Stimulated activated CD4-positive, alpha-beta T cell treated with anti-CD3 and anti-CD28 coated beads, Interleukin-1b, Interleukin-23, amount 100 ng/mL, for 1 hour (primary cell): ENCODE results near the gene RUFY3.
A peak's percentile ranks its signal among the peaks of the same experiment; 100 is the strongest.

Source experiments
- DNase-seq, 2 donors: peaks; one replicate each; pipeline ENCODE4 v3.0.0-alpha.2; 2020; ENCODE audit warnings: low read depth in 2 of 2

RUFY3 gene

GRCh38 chr4:70772929-70773555 is 51.3 kb downstream of the RUFY3 start:
- no peak for DNase-seq

DNA sequence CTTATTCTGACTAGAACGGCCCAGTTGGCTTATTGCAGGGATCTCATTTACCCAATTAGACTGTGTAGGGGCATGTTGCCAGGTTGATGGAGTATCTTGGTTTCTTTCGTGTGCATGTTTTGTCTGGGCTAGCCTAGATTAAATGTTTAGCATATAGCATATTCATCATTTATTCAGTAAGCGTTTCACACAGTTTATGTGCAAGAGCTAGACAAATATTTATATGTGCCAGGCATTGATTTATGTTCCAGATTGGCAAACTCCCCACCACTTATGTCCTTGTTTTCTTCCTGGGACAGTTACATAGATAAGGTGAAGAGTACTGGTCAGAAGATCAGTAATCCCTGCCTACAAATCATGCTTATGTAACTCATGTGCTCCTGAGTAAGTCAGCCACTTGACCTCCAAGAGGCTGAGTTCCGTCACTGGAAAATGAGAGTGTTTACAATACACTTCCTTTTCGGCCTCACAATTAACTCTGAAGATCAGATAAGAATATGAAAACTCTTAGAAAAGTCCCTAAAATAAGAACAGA is 57.2 kb downstream of the RUFY3 start:
- DNase-seq: no peak

- no peak for DNase-seq
Observed at GRCh38 chr4:70783096-70783495, 61.3 kb downstream of the RUFY3 start.

- no peak for DNase-seq
Observed at GRCh38 chr4:70787496-70787895, 65.7 kb downstream of the RUFY3 start.

DNA sequence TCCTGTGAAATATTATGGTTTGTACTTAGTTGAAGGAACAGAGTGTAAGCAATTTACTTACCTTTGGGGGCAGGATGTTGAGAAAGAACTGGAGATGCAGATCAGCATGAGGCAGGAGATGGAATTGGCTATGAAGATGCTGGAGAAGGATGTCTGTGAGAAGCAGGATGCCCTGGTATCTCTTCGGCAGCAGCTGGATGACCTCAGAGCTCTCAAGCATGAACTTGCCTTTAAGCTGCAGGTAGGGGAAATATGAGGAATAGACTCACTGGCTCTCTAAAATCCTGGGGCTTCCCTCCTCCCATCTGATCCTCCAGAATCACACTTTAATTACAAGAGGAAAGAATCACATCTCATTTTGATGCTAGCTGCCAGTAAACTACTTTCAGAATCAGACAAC is 67.0 kb downstream of the RUFY3 start:
- DNase-seq: no peak

- DNase-seq: no peak
Observed at GRCh38 chr4:70793626-70794025, 71.9 kb downstream of the RUFY3 start.

- DNase-seq: no peak
Observed at GRCh38 chr4:70801265-70801809, 79.6 kb downstream of the RUFY3 start.

GRCh38 chr4:70802928-70803580 is 81.3 kb downstream of the RUFY3 start:
- DNase-seq: no peak

DNA sequence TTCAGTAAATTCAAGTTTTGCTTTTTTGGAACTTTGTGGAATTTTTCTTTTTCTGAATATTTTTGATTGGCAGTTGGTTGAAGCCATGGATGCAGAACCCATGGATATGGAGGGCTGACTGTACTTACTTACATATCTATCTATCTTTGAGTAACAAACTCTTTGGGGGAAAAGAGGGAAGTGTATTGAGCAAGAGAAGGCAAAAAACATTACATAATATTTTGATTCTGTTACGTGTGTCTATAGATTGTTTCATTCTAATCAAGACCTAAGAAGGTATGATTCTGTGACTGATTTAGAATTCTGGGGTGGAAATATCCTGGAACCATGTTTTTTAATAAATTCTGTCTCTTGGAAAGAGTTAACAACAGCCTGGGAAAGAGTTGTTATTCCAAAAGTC is 86.4 kb downstream of the RUFY3 start:
- no peak for DNase-seq

GRCh38 chr4:70815370-70815769 is 93.6 kb downstream of the RUFY3 start:
- no peak for DNase-seq

DNA sequence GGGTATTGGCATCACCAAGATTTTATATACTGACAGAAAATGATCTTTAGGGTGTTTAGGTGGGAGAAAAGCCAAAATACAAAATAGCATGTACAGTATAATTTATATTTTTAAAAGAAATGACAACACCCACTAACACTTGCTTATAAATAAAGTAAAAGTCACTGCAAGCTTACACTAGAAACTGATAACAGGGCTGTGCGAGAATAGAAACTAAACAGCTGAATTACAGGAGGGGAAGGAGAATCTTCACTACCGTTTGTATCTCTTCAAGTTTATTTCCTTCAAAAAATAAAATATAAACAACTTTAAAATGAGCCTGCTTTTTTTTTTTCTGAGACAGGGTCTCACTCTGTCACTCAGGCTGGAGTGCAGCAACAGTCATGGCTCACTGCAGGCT is 95.1 kb downstream of the RUFY3 start:
- no peak for DNase-seq

DNA sequence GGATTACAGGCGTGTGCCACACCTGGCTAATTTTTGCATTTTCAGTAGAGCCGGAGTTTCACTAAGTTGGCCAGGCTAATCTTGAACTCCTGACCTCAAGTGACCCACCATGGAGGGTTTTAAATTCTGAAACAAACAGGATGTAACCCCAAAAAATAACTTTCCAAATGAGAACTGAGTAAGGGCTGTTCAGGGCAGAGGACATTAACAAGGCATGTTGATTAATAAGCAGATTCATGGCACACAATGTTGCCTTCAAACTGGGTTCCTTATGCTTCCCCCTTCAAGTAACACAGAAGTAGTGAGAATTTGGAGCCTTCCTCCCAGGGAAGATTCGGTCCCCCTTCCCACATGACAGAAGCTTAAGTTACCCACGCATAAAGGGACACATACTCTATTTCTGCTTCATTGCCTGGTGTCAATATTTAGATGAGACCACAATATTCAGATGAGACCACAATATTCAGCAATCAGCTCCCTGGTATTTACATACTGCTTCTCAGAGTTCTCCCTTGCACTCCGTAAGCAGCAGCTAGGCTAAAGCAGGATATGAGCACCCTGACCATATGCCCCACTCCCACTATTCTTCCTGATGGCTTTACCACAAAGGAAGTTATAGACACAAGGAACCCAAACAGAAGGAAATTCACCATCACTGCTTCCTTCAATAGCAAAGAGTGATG is 96.5 kb downstream of the RUFY3 start:
- no peak for DNase-seq

DNA sequence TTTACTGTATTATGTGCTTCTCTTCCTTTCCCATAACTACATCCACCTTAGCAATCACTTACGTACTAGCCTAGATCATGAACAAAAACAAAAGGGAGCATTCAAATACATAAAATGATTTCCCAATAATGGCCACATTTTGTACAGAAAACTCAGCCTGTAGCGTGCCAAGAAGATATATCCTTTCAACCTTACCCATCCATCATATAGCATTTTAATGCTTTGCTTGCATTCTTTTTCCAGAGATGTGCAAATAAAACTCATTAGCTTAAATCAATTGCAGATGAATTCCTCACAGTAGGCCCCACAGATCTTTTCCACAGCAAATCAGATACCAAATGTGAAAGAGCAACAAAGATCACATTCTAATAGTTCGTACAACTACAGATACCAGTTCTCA is 97.2 kb downstream of the RUFY3 start:
- DNase-seq: no peak

- no peak for DNase-seq
Observed at GRCh38 chr4:70829015-70829414, 107.3 kb downstream of the RUFY3 start.

DNA sequence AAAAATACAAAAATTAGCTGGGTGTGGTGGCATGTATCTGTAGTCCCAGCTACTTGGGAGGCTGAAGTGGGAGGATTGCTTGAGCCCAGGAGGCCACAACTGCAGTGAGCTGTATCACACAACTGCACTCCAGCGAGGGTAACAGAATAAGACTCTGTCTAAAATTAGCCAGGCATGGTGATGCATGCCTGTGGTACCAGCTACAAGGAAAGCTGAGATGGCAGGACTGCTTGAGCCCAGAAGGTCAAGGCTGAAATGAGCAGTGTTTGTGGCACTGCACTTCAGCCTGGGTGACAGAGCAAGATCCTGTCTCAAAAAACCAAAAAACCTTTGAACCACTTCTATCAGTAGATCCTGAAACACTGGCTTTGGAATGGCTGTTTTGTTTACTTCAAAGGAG is 107.7 kb downstream of the RUFY3 start:
- no peak for DNase-seq

DNA sequence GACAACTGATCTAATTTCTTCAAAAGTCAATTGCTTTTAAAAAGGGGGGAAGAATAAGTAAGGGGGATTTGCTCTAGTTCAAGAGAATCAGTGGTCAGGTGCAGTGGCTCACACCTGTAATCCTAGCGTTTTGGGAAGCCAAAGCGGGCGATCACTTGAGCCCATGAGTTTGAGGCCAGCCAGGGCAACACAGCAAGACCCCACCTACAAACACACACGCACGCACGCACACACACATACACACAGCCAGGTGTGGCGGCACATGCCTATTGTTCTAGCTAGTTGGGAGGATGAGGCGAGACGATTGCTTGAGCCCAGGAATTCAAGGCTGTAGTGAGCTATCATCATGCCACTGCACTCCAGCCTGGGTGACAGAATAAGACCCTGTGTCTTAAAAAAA is 108.3 kb downstream of the RUFY3 start:
- no peak for DNase-seq

DNA sequence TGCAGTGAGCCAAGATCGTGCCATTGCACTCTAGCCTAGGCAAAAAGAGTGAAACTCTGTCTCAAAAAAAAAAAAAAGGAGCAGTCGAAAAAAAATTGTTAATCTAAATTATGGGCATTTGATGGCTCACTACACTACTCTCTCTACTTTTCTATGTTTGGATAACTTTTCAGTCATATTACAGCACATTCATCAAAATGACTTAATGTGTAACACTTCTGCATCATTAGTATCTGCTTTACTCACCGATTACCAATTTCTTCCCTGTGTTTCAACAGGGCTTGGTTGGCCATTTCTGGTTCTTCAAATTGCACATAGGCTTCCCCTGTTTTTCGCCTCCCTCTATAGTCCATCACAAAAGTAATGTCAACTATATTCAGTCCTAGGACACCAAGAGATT is 109.5 kb downstream of the RUFY3 start:
- no peak for DNase-seq

GRCh38 chr4:70833675-70834074 is 111.9 kb downstream of the RUFY3 start:
- no peak for DNase-seq

DNA sequence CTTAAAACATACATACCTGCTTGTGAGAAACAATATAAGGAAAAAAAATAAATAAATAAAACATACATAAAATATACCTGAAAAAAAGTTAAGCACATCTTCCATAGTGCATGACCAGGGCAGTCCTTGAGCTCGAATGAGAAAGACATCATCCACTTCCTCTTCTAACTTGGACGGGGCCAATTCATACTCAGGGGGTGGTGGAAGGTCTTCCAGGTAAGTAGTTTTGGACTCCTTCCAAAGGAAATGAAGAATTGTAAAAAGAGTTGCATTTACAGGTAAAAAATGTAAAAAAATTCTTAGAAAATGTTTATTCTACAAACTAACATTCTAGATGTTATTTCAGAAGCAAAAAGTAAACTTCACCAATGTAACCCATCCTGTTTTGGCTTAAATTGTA is 114.3 kb downstream of the RUFY3 start:
- DNase-seq: no peak

- DNase-seq: no peak
Observed at GRCh38 chr4:70838204-70838603, 116.4 kb downstream of the RUFY3 start.

- peak; percentile 23 to 40 for DNase-seq
Observed at GRCh38 chr4:70838666-70839588, 117.2 kb downstream of the RUFY3 start.
